ENCODE data around the gene SSRP1.

The SSRP1 gene

GRCh38 chr11:57323167-57323854 lies 12.4 kb downstream of the SSRP1 start:
- Histone ChIP-seq H3K4me3 (ENCODE audit: low read length) (no peak overlapping the region), H3F3A (ENCODE audit: control insufficient read depth, insufficient read depth) (peaks cover 19% of the 10 kb centered on the region), H3K4me2 (ENCODE audit: low read length) (peak overlapping the region; percentile 91; the same call in 1 of the 2 replicates), H3K4me1 (ENCODE audit: control insufficient read depth, low read length) (peaks cover 41% of the 10 kb centered on the region), H3K36me3 (ENCODE audit: control insufficient read depth, low read length) (peaks cover 31% of the 10 kb centered on the region), H3K27me3 (ENCODE audit: control insufficient read depth, low read length) (no peaks in the 10 kb centered on the region), H3K27ac (ENCODE audit: low read depth, low read length) (no peak overlapping the region), H3K9me2 (replicated peaks; ENCODE audit: control insufficient read depth, low read length) (no peaks in the 10 kb centered on the region), H4K20me1 (ENCODE audit: control insufficient read depth, insufficient read depth, low read depth, low read length) (no peaks in the 10 kb centered on the region), H3K79me2 (ENCODE audit: control insufficient read depth, low read length) (no peaks in the 10 kb centered on the region), H3K9me3 (ENCODE audit: control insufficient read depth, insufficient read depth, low read length) (no peaks in the 10 kb centered on the region)
- TF ChIP-seq CTCF (IDR thresholded peaks at IDR 0.05; ENCODE audit: low read depth, low read length, poor library complexity, severe bottlenecking): no peak

- no peaks in the 10 kb centered on the region for H3K27me3 ChIP-seq (ENCODE audit: control insufficient read depth, low read length)
- no peak overlapping the region for H3K4me3 ChIP-seq (ENCODE audit: low read length)
- no peaks in the 10 kb centered on the region for H3K79me2 ChIP-seq (ENCODE audit: control insufficient read depth, low read length)
- H3F3A ChIP-seq (ENCODE audit: control insufficient read depth, insufficient read depth): peaks cover 19% of the 10 kb centered on the region
- H3K27ac ChIP-seq (ENCODE audit: low read depth, low read length): no peak overlapping the region
- H3K36me3 ChIP-seq (ENCODE audit: control insufficient read depth, low read length): peaks cover 26% of the 10 kb centered on the region
- peaks cover 33% of the 10 kb centered on the region for H3K4me1 ChIP-seq (ENCODE audit: control insufficient read depth, low read length)
- no peaks in the 10 kb centered on the region for H3K9me3 ChIP-seq (ENCODE audit: control insufficient read depth, insufficient read depth, low read length)
- H3K9me2 ChIP-seq (replicated peaks; ENCODE audit: control insufficient read depth, low read length): no peaks in the 10 kb centered on the region
- H3K4me2 ChIP-seq (ENCODE audit: low read length): no peak overlapping the region
- TF ChIP-seq CTCF (IDR thresholded peaks at IDR 0.05; ENCODE audit: low read depth, low read length, poor library complexity, severe bottlenecking) (no peak), EZH2phosphoT487 (IDR thresholded peaks at IDR 0.05; ENCODE audit: borderline replicate concordance, low read length) (no peak)
- no peaks in the 10 kb centered on the region for H4K20me1 ChIP-seq (ENCODE audit: control insufficient read depth, insufficient read depth, low read depth, low read length)
These were observed 13.2 kb downstream of the SSRP1 start for GRCh38 chr11:57322256-57323166.

GRCh38 chr11:57321388-57322255 lies 14.1 kb downstream of the SSRP1 start:
- H3K27ac ChIP-seq (ENCODE audit: low read depth, low read length): no peak overlapping the region
- no peaks in the 10 kb centered on the region for H3K27me3 ChIP-seq (ENCODE audit: control insufficient read depth, low read length)
- H3K79me2 ChIP-seq (ENCODE audit: control insufficient read depth, low read length): no peaks in the 10 kb centered on the region
- H3K4me3 ChIP-seq (ENCODE audit: low read length): no peak overlapping the region
- H3K4me1 ChIP-seq (ENCODE audit: control insufficient read depth, low read length): peaks cover 24% of the 10 kb centered on the region
- no peaks in the 10 kb centered on the region for H3K9me3 ChIP-seq (ENCODE audit: control insufficient read depth, insufficient read depth, low read length)
- H3K4me2 ChIP-seq (ENCODE audit: low read length): no peak overlapping the region
- H3F3A ChIP-seq (ENCODE audit: control insufficient read depth, insufficient read depth): peaks cover 17% of the 10 kb centered on the region
- TF ChIP-seq CTCF (IDR thresholded peaks at IDR 0.05; ENCODE audit: low read depth, low read length, poor library complexity, severe bottlenecking) (no peak), EZH2phosphoT487 (IDR thresholded peaks at IDR 0.05; ENCODE audit: borderline replicate concordance, low read length) (no peak)
- peaks cover 25% of the 10 kb centered on the region for H3K36me3 ChIP-seq (ENCODE audit: control insufficient read depth, low read length)
- no peaks in the 10 kb centered on the region for H3K9me2 ChIP-seq (replicated peaks; ENCODE audit: control insufficient read depth, low read length)
- H4K20me1 ChIP-seq (ENCODE audit: control insufficient read depth, insufficient read depth, low read depth, low read length): no peaks in the 10 kb centered on the region

Measured in DOHH2 (cell line).